Keratinocyte (primary cell): Measurements from ENCODE around the gene ORMDL3.

Source experiments
- EZH2 ChIP-seq: IDR thresholded peaks from one replicate; pipeline ENCODE4 v1.6.1; 2012; ENCODE audit warnings: inconsistent platforms, mild to moderate bottlenecking, low read length, moderate library complexity
- TF ChIP-seq, protein P1 (sequence below), 3 experiments: IDR thresholded peaks in 1 of 3; conservative IDR thresholded peaks in 1 of 3; optimal IDR thresholded peaks in 1 of 3; 2 replicates in 2 of 3; 3 replicates in 1 of 3; pipeline versions ENCODE3 to v1.5.1; 2011; ENCODE audit warnings: low read length in 3 of 3, mild to moderate bottlenecking in 3 of 3, moderate library complexity in 2 of 3, control low read depth in 1 of 3, inconsistent platforms in 1 of 3; ENCODE audit not compliant: insufficient read depth in 2 of 3; ENCODE audit errors: extremely low read depth in 1 of 3

DNA sequence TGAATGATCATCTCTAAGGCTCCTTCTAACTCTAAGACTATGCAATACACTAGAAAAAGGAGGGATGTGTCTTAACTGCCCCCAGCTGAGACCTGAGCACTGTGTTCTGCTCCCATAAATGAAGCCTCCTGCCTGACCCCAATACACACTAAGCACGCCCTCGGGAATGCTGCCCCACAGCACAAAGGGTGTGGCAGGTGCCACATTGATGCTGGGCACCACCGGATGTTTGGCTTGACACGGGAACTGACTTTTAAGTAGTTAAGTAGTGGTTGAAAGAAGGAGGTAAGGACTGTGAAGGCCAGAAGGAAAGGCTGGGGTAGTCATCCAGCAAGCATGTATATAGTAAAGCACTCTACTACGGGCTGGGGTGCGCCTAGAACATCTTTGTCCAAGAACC, 39.4 kb upstream of the ORMDL3 start:
- TF ChIP-seq, protein P1, sequence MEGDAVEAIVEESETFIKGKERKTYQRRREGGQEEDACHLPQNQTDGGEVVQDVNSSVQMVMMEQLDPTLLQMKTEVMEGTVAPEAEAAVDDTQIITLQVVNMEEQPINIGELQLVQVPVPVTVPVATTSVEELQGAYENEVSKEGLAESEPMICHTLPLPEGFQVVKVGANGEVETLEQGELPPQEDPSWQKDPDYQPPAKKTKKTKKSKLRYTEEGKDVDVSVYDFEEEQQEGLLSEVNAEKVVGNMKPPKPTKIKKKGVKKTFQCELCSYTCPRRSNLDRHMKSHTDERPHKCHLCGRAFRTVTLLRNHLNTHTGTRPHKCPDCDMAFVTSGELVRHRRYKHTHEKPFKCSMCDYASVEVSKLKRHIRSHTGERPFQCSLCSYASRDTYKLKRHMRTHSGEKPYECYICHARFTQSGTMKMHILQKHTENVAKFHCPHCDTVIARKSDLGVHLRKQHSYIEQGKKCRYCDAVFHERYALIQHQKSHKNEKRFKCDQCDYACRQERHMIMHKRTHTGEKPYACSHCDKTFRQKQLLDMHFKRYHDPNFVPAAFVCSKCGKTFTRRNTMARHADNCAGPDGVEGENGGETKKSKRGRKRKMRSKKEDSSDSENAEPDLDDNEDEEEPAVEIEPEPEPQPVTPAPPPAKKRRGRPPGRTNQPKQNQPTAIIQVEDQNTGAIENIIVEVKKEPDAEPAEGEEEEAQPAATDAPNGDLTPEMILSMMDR (optimal IDR thresholded peaks at IDR 0.05 in 1 of 3, IDR thresholded peaks at IDR 0.05 in 1 of 3, conservative IDR thresholded peaks at IDR 0.05 in 1 of 3; ENCODE audit: extremely low read depth in 1 of 3, insufficient read depth in 2 of 3, low read length in 3 of 3) = no peak
- TF ChIP-seq EZH2 = no peak
